ENCODE measurements around the gene MPDU1. TPM values are rescaled to one million over a fixed set of nuclear protein-coding genes. Genes with fewer than 3 reads are reported as not detected.
A peak's percentile ranks its signal among the peaks of the same experiment; 100 is the strongest.

MPDU1 gene
- total and polyA plus RNA-seq, 2 of the 13 experiments (the other 11 are each of a cell fraction or from before 2014, with no cell fraction given) = 112 to 167 TPM

DNA sequence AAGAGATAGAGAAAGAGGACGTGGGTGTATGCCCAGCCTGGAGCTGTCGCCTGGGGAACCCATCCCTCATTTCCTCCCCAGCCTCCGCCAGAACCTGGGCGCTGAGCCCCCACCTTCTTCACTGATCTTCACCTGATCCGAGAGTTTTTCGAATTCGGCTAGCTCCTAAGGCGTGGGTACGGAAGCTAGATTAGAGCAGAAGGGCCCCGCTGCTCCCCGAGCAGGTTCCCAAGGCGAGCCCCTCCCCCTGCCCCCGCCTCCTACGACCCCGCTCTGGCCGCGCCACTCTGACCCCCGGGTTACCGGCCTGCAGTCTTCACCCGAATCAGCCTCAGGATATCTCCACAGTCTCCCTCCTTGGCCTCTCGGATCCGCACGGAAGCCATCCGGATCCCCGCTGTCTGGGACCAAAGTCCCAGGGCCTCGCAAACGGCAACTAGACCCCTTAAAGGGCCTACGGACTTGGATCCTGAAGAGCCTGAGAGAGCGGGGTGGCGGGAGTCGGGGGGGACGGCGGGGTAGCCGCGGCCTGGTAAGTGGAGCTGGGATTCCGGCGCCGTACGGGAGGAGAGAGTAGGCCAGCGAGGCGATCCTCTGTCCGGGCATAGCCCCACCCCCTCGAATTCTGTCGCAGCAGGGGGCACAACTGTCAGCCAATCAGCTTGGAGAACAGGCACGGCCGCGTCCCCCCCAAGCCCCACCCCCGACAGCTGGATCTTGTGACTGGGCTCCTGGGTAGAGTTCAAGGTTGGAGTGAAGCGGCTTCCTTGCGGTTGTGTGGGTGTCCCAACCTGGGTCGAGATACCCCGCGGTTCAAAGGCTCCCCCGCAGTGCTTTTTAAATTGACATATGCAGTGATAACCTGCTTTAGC is 43.8 kb downstream of the MPDU1 start, which contains the start of gene SAT2 (continued):
- TF ChIP-seq ZNF44 (CRISPR knock-in tag; IDR thresholded peaks at IDR 0.05) = no peak
- TF ChIP-seq, protein P1, sequence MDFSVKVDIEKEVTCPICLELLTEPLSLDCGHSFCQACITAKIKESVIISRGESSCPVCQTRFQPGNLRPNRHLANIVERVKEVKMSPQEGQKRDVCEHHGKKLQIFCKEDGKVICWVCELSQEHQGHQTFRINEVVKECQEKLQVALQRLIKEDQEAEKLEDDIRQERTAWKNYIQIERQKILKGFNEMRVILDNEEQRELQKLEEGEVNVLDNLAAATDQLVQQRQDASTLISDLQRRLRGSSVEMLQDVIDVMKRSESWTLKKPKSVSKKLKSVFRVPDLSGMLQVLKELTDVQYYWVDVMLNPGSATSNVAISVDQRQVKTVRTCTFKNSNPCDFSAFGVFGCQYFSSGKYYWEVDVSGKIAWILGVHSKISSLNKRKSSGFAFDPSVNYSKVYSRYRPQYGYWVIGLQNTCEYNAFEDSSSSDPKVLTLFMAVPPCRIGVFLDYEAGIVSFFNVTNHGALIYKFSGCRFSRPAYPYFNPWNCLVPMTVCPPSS (IDR thresholded peaks at IDR 0.05) = no peak
- TF ChIP-seq, protein P2, sequence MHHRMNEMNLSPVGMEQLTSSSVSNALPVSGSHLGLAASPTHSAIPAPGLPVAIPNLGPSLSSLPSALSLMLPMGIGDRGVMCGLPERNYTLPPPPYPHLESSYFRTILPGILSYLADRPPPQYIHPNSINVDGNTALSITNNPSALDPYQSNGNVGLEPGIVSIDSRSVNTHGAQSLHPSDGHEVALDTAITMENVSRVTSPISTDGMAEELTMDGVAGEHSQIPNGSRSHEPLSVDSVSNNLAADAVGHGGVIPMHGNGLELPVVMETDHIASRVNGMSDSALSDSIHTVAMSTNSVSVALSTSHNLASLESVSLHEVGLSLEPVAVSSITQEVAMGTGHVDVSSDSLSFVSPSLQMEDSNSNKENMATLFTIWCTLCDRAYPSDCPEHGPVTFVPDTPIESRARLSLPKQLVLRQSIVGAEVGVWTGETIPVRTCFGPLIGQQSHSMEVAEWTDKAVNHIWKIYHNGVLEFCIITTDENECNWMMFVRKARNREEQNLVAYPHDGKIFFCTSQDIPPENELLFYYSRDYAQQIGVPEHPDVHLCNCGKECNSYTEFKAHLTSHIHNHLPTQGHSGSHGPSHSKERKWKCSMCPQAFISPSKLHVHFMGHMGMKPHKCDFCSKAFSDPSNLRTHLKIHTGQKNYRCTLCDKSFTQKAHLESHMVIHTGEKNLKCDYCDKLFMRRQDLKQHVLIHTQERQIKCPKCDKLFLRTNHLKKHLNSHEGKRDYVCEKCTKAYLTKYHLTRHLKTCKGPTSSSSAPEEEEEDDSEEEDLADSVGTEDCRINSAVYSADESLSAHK (CRISPR knock-in tag; IDR thresholded peaks at IDR 0.05; ENCODE audit: borderline replicate concordance) = no peak
- peak; percentile 81 for TF ChIP-seq RXRB (CRISPR knock-in tag; IDR thresholded peaks at IDR 0.05; ENCODE audit: borderline replicate concordance)
- no peak for TF ChIP-seq MAFK (conservative IDR thresholded peaks at IDR 0.05 in 1 of 2, IDR thresholded peaks at IDR 0.05 in 1 of 2; ENCODE audit: low read length in 2 of 2)
- 0 out of 2 replicates have a peak, but pooled peaks have one; percentile 69 for TF ChIP-seq ZNF782 (CRISPR knock-in tag; IDR thresholded peaks at IDR 0.05; ENCODE audit: borderline replicate concordance)
- TF ChIP-seq, protein P3, sequence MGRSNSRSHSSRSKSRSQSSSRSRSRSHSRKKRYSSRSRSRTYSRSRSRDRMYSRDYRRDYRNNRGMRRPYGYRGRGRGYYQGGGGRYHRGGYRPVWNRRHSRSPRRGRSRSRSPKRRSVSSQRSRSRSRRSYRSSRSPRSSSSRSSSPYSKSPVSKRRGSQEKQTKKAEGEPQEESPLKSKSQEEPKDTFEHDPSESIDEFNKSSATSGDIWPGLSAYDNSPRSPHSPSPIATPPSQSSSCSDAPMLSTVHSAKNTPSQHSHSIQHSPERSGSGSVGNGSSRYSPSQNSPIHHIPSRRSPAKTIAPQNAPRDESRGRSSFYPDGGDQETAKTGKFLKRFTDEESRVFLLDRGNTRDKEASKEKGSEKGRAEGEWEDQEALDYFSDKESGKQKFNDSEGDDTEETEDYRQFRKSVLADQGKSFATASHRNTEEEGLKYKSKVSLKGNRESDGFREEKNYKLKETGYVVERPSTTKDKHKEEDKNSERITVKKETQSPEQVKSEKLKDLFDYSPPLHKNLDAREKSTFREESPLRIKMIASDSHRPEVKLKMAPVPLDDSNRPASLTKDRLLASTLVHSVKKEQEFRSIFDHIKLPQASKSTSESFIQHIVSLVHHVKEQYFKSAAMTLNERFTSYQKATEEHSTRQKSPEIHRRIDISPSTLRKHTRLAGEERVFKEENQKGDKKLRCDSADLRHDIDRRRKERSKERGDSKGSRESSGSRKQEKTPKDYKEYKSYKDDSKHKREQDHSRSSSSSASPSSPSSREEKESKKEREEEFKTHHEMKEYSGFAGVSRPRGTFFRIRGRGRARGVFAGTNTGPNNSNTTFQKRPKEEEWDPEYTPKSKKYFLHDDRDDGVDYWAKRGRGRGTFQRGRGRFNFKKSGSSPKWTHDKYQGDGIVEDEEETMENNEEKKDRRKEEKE (IDR thresholded peaks at IDR 0.05) = no peak
- peak; percentile 30; the same call in 1 of the 2 replicates for TF ChIP-seq EEA1 (CRISPR knock-in tag; IDR thresholded peaks at IDR 0.05; ENCODE audit: borderline replicate concordance)
- TF ChIP-seq ZNF274 (CRISPR knock-in tag; IDR thresholded peaks at IDR 0.05) = peak; percentile 79
- peak; percentile 61; the same call in 1 of the 2 replicates for TF ChIP-seq GFI1 (CRISPR knock-in tag; IDR thresholded peaks at IDR 0.05; ENCODE audit: borderline replicate concordance)
- TF ChIP-seq, protein P4, sequence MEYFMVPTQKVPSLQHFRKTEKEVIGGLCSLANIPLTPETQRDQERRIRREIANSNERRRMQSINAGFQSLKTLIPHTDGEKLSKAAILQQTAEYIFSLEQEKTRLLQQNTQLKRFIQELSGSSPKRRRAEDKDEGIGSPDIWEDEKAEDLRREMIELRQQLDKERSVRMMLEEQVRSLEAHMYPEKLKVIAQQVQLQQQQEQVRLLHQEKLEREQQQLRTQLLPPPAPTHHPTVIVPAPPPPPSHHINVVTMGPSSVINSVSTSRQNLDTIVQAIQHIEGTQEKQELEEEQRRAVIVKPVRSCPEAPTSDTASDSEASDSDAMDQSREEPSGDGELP (IDR thresholded peaks at IDR 0.05; ENCODE audit: borderline replicate concordance, low read depth) = peak; percentile 93

Measured in HepG2 (cell line).